ENCODE results near the gene TTBK2.

Gene TTBK2

DNA sequence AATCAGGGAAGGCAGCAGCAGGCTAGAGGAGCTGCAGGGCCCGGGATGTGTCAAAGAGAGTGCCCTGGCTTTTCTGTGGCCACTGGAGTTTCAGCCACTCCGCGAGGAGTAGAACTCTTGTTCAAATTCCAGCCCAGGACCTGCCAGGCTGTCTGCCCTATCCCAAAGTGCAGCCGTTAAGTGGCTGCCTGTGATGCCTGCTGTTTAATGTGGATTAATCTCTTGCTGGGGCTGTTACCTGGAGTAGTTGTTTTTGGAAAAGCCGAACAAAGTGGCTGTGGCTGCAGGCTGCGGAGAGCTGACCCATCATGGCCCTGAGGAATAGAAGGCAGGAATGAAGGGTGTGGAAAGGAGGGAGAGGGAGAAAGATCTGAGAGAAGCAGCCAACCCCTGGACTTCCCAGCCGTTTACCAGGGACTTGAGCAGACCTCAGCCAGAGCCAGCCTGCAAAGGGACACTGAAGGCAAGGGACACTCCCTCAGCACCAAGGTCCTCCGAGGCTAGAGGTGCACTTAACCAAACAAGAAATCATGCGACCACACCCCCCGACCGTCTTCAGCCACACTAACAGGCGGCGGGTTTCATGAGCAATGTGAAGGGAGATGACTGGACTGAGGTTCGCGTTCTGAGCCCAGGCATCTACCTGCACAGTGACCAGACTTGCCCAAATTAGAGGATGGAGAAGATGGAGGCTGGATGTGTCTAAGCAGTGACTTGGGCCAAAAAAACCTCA is 188.3 kb downstream of the TTBK2 start:
- H3K9me3 ChIP-seq (ENCODE audit: control insufficient read depth in 5 of 5, low read length in 5 of 5): no peaks in the 10 kb centered on the region
- peaks cover 0 to 12% (median 8%) of the 10 kb centered on the region in 5 donors for H3K4me1 ChIP-seq (ENCODE audit: control insufficient read depth in 5 of 5, insufficient read depth in 5 of 5, low read length in 5 of 5)
- peaks cover 3 to 79% (median 66%) of the 10 kb centered on the region in 5 donors for H3K36me3 ChIP-seq (ENCODE audit: control insufficient read depth in 5 of 5, insufficient read depth in 5 of 5, low read length in 5 of 5)
- H3K4me3 ChIP-seq (ENCODE audit: low read depth in 1 of 5, low read length in 5 of 5): no peak overlapping the region
- H3K27ac ChIP-seq (ENCODE audit: low read depth, low read length): no peak overlapping the region
- no peak overlapping the region for H3K9ac ChIP-seq (ENCODE audit: low read length in 5 of 5)
- no peaks in the 10 kb centered on the region for H3K27me3 ChIP-seq (ENCODE audit: control insufficient read depth in 5 of 5, insufficient read depth in 4 of 5, low read length in 5 of 5)

DNA sequence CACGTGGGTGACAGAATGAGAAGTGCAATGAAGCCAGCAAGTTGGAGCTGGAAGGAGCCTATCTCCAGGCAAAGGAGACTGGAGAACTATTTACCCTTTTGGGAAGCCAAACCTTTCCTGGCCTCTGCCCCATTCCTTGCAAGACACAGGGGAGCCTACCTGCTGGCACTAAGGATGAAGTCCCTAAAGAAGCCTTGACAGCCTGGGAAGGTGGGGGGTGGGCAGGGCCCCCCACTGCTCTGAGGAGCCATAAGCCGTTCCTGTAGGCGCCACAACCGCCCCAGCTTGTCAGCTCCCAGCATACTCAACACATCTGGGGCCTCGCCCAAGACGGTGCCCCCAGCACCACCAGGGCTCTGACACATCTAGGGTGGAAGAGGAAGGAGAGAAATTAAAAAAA is 189.1 kb downstream of the TTBK2 start:
- Histone ChIP-seq H3K36me3 (ENCODE audit: control insufficient read depth in 5 of 5, insufficient read depth in 5 of 5, low read length in 5 of 5) (peaks cover 9 to 87% (median 74%) of the 10 kb centered on the region in 5 donors), H3K27ac (ENCODE audit: low read depth, low read length) (no peak overlapping the region)

GRCh38 chr15:42730536-42730935 is 190.0 kb downstream of the TTBK2 start:
- no peak overlapping the region for H3K27ac ChIP-seq (ENCODE audit: low read depth, low read length)
- H3K27me3 ChIP-seq (ENCODE audit: control insufficient read depth in 5 of 5, insufficient read depth in 4 of 5, low read length in 5 of 5): no peaks in the 10 kb centered on the region
- H3K9ac ChIP-seq (ENCODE audit: low read length in 5 of 5): no peak overlapping the region
- peaks cover 0 to 3% (median under 1%) of the 10 kb centered on the region in 5 donors for H3K4me1 ChIP-seq (ENCODE audit: control insufficient read depth in 5 of 5, insufficient read depth in 5 of 5, low read length in 5 of 5)
- H3K4me3 ChIP-seq (ENCODE audit: low read depth in 1 of 5, low read length in 5 of 5): no peak overlapping the region
- H3K36me3 ChIP-seq (ENCODE audit: control insufficient read depth in 5 of 5, insufficient read depth in 5 of 5, low read length in 5 of 5): peaks cover 9 to 97% (median 81%) of the 10 kb centered on the region in 5 donors
- H3K9me3 ChIP-seq (ENCODE audit: control insufficient read depth in 5 of 5, low read length in 5 of 5): no peaks in the 10 kb centered on the region

More for the DNA sequence above, 189.1 kb downstream of the TTBK2 start:
- H3K27me3 ChIP-seq (ENCODE audit: control insufficient read depth in 5 of 5, insufficient read depth in 4 of 5, low read length in 5 of 5): no peaks in the 10 kb centered on the region
- no peak overlapping the region for H3K9ac ChIP-seq (ENCODE audit: low read length in 5 of 5)
- H3K4me1 ChIP-seq (ENCODE audit: control insufficient read depth in 5 of 5, insufficient read depth in 5 of 5, low read length in 5 of 5): peaks cover 0 to 10% (median 8%) of the 10 kb centered on the region in 5 donors
- no peak overlapping the region for H3K4me3 ChIP-seq (ENCODE audit: low read depth in 1 of 5, low read length in 5 of 5)
- no peaks in the 10 kb centered on the region for H3K9me3 ChIP-seq (ENCODE audit: control insufficient read depth in 5 of 5, low read length in 5 of 5)

- Histone ChIP-seq H3K9ac (ENCODE audit: low read length in 5 of 5) (no peak overlapping the region), H3K36me3 (ENCODE audit: control insufficient read depth in 5 of 5, insufficient read depth in 5 of 5, low read length in 5 of 5) (peaks cover 9 to 98% (median 85%) of the 10 kb centered on the region in 5 donors), H3K27ac (ENCODE audit: low read depth, low read length) (no peak overlapping the region), H3K4me1 (ENCODE audit: control insufficient read depth in 5 of 5, insufficient read depth in 5 of 5, low read length in 5 of 5) (no peaks in the 10 kb centered on the region), H3K9me3 (ENCODE audit: control insufficient read depth in 5 of 5, low read length in 5 of 5) (no peaks in the 10 kb centered on the region), H3K27me3 (ENCODE audit: control insufficient read depth in 5 of 5, insufficient read depth in 4 of 5, low read length in 5 of 5) (no peaks in the 10 kb centered on the region), H3K4me3 (ENCODE audit: low read depth in 1 of 5, low read length in 5 of 5) (no peak overlapping the region)
These were observed 190.4 kb downstream of the TTBK2 start for GRCh38 chr15:42730135-42730534.

- no peak overlapping the region for H3K4me3 ChIP-seq (ENCODE audit: low read depth in 1 of 5, low read length in 5 of 5)
- no peak overlapping the region for H3K27ac ChIP-seq (ENCODE audit: low read depth, low read length)
These were observed 191.2 kb downstream of the TTBK2 start for GRCh38 chr15:42729409-42729808.

GRCh38 chr15:42728972-42729371 is 191.6 kb downstream of the TTBK2 start:
- Histone ChIP-seq H3K36me3 (ENCODE audit: control insufficient read depth in 5 of 5, insufficient read depth in 5 of 5, low read length in 5 of 5) (peaks cover 10 to 98% (median 93%) of the 10 kb centered on the region in 5 donors), H3K27me3 (ENCODE audit: control insufficient read depth in 5 of 5, insufficient read depth in 4 of 5, low read length in 5 of 5) (no peaks in the 10 kb centered on the region), H3K4me3 (ENCODE audit: low read depth in 1 of 5, low read length in 5 of 5) (no peak overlapping the region), H3K4me1 (ENCODE audit: control insufficient read depth in 5 of 5, insufficient read depth in 5 of 5, low read length in 5 of 5) (no peaks in the 10 kb centered on the region), H3K9me3 (ENCODE audit: control insufficient read depth in 5 of 5, low read length in 5 of 5) (no peaks in the 10 kb centered on the region), H3K9ac (ENCODE audit: low read length in 5 of 5) (no peak overlapping the region), H3K27ac (ENCODE audit: low read depth, low read length) (no peak overlapping the region)

More at GRCh38 chr15:42729409-42729808, 191.2 kb downstream of the TTBK2 start:
- no peaks in the 10 kb centered on the region for H3K4me1 ChIP-seq (ENCODE audit: control insufficient read depth in 5 of 5, insufficient read depth in 5 of 5, low read length in 5 of 5)
- H3K9me3 ChIP-seq (ENCODE audit: control insufficient read depth in 5 of 5, low read length in 5 of 5): no peaks in the 10 kb centered on the region
- no peak overlapping the region for H3K9ac ChIP-seq (ENCODE audit: low read length in 5 of 5)
- H3K27me3 ChIP-seq (ENCODE audit: control insufficient read depth in 5 of 5, insufficient read depth in 4 of 5, low read length in 5 of 5): no peaks in the 10 kb centered on the region
- peaks cover 9 to 98% (median 92%) of the 10 kb centered on the region in 5 donors for H3K36me3 ChIP-seq (ENCODE audit: control insufficient read depth in 5 of 5, insufficient read depth in 5 of 5, low read length in 5 of 5)

DNA sequence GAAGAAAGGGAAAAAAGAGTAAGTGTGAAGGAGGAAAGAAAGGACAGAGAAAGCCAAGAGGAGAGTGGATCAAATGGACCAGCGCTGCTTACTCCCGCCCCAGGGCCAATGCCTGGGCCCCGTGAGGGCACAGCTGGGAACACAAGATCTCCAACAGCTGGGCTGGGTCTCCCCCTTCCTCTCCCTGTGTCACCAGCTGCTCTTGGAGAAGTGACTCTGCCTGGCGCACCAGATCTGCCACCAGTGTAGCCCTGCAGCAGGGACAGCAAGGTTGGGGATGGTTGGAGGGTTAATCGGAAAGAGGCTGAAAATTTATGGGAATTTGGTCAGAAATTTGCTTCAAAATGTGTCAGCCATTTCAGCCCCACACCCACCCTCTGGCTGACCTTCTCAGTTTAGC is 192.0 kb downstream of the TTBK2 start:
- H3K36me3 ChIP-seq (ENCODE audit: control insufficient read depth in 5 of 5, insufficient read depth in 5 of 5, low read length in 5 of 5): peaks cover 11 to 98% (median 92%) of the 10 kb centered on the region in 5 donors
- no peaks in the 10 kb centered on the region for H3K27me3 ChIP-seq (ENCODE audit: control insufficient read depth in 5 of 5, insufficient read depth in 4 of 5, low read length in 5 of 5)
- H3K9ac ChIP-seq (ENCODE audit: low read length in 5 of 5): no peak overlapping the region
- no peak overlapping the region for H3K4me3 ChIP-seq (ENCODE audit: low read depth in 1 of 5, low read length in 5 of 5)
- no peaks in the 10 kb centered on the region for H3K9me3 ChIP-seq (ENCODE audit: control insufficient read depth in 5 of 5, low read length in 5 of 5)
- H3K27ac ChIP-seq (ENCODE audit: low read depth, low read length): no peak overlapping the region
- no peaks in the 10 kb centered on the region for H3K4me1 ChIP-seq (ENCODE audit: control insufficient read depth in 5 of 5, insufficient read depth in 5 of 5, low read length in 5 of 5)

DNA sequence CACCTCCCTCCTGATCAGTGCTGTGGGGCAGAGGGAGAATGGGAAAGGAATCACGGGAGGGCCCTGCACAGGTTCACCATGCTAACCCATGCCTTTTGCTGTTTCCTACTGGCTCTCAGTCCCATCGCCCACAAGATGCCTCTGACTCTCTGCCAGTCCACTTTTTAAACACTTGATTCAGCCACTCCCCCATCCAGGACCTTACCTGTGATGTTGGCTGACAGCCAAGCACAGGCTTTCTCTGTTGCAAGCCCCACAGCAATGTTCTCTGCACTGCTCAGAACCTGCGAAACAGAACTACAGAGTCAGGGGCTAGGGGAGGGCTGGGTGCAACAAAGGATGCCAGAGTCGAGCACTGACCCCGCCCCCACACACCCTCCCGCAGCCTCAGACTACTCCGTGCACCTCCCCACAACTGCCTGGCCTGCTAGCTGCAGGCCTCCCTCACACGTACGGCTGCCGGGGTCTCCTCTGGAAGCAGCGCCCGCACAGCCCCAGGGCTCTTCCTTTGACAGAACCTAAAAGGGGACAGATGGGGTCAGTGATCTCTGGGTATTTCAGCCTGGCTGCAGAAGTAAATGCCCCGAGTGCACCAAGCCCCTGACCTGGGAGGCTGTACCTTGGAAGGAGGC is 192.7 kb downstream of the TTBK2 start:
- no peak overlapping the region for H3K27ac ChIP-seq (ENCODE audit: low read depth, low read length)
- H3K36me3 ChIP-seq (ENCODE audit: control insufficient read depth in 5 of 5, insufficient read depth in 5 of 5, low read length in 5 of 5): peaks cover 11 to 99% (median 95%) of the 10 kb centered on the region in 5 donors

GRCh38 chr15:42726114-42726513 is 194.5 kb downstream of the TTBK2 start:
- peaks cover 9 to 96% (median 86%) of the 10 kb centered on the region in 5 donors for H3K36me3 ChIP-seq (ENCODE audit: control insufficient read depth in 5 of 5, insufficient read depth in 5 of 5, low read length in 5 of 5)
- no peaks in the 10 kb centered on the region for H3K4me1 ChIP-seq (ENCODE audit: control insufficient read depth in 5 of 5, insufficient read depth in 5 of 5, low read length in 5 of 5)
- no peak overlapping the region for H3K4me3 ChIP-seq (ENCODE audit: low read depth in 1 of 5, low read length in 5 of 5)
- no peaks in the 10 kb centered on the region for H3K27me3 ChIP-seq (ENCODE audit: control insufficient read depth in 5 of 5, insufficient read depth in 4 of 5, low read length in 5 of 5)
- H3K9me3 ChIP-seq (ENCODE audit: control insufficient read depth in 5 of 5, low read length in 5 of 5): no peaks in the 10 kb centered on the region
- no peak overlapping the region for H3K9ac ChIP-seq (ENCODE audit: low read length in 5 of 5)
- no peak overlapping the region for H3K27ac ChIP-seq (ENCODE audit: low read depth, low read length)

More for the DNA sequence above, 192.7 kb downstream of the TTBK2 start:
- H3K27me3 ChIP-seq (ENCODE audit: control insufficient read depth in 5 of 5, insufficient read depth in 4 of 5, low read length in 5 of 5): no peaks in the 10 kb centered on the region
- H3K4me3 ChIP-seq (ENCODE audit: low read depth in 1 of 5, low read length in 5 of 5): no peak overlapping the region
- H3K4me1 ChIP-seq (ENCODE audit: control insufficient read depth in 5 of 5, insufficient read depth in 5 of 5, low read length in 5 of 5): no peaks in the 10 kb centered on the region
- no peaks in the 10 kb centered on the region for H3K9me3 ChIP-seq (ENCODE audit: control insufficient read depth in 5 of 5, low read length in 5 of 5)
- H3K9ac ChIP-seq (ENCODE audit: low read length in 5 of 5): no peak overlapping the region

GRCh38 chr15:42725331-42725903 is 195.2 kb downstream of the TTBK2 start:
- H3K4me1 ChIP-seq (ENCODE audit: control insufficient read depth in 5 of 5, insufficient read depth in 5 of 5, low read length in 5 of 5): no peaks in the 10 kb centered on the region
- no peak overlapping the region for H3K9ac ChIP-seq (ENCODE audit: low read length in 5 of 5)
- H3K27me3 ChIP-seq (ENCODE audit: control insufficient read depth in 5 of 5, insufficient read depth in 4 of 5, low read length in 5 of 5): no peaks in the 10 kb centered on the region
- H3K9me3 ChIP-seq (ENCODE audit: control insufficient read depth in 5 of 5, low read length in 5 of 5): no peaks in the 10 kb centered on the region
- peaks cover 9 to 93% (median 84%) of the 10 kb centered on the region in 5 donors for H3K36me3 ChIP-seq (ENCODE audit: control insufficient read depth in 5 of 5, insufficient read depth in 5 of 5, low read length in 5 of 5)
- H3K4me3 ChIP-seq (ENCODE audit: low read depth in 1 of 5, low read length in 5 of 5): no peak overlapping the region
- H3K27ac ChIP-seq (ENCODE audit: low read depth, low read length): no peak overlapping the region

Measured in subcutaneous abdominal adipose tissue (tissue), 5 donors.